OCI-LY1 (cell line): Measurements from ENCODE around the gene GLDC.

Source experiments
- H2AFZ ChIP-seq: fragments of 200-600 bp; sonication (generic), shearing (Covaris generic); 2 replicates; pipeline ENCODE4 v1.6.0; 2014; ENCODE audit warnings: antibody characterized with exemption, mild to moderate bottlenecking, low read length
- H3F3A ChIP-seq: fragments of 200-600 bp; sonication (generic), shearing (Covaris generic); 2 replicates; pipeline ENCODE4 v1.6.0; 2014; ENCODE audit warnings: mild to moderate bottlenecking, antibody characterized with exemption, low read length, moderate library complexity; ENCODE audit not compliant: insufficient read depth
- H3K27ac ChIP-seq: fragments of 200-600 bp; sonication (generic); 2 replicates; pipeline ENCODE4 v1.5.1; 2014; ENCODE audit warnings: low read length, mixed run types, mild to moderate bottlenecking, low read depth; ENCODE audit not compliant: poor library complexity, severe bottlenecking
- H3K27me3 ChIP-seq: fragments of 200-600 bp; sonication (generic); 2 replicates; pipeline ENCODE4 v1.6.0; 2014; ENCODE audit warnings: antibody characterized with exemption, mild to moderate bottlenecking, low read length, moderate library complexity; ENCODE audit not compliant: insufficient read depth
- H3K36me3 ChIP-seq: fragments of 200-600 bp; sonication (generic); 2 replicates; pipeline ENCODE4 v1.6.1; 2014; ENCODE audit warnings: mild to moderate bottlenecking, antibody characterized with exemption, low read length, moderate library complexity, mixed read lengths; ENCODE audit not compliant: insufficient read depth
- H3K4me1 ChIP-seq: fragments of 200-600 bp; sonication (generic); 2 replicates; pipeline ENCODE4 v1.5.1; 2014; ENCODE audit warnings: mild to moderate bottlenecking, low read length, moderate library complexity; ENCODE audit not compliant: insufficient read depth, severe bottlenecking
- H3K4me2 ChIP-seq: fragments of 200-600 bp; sonication (generic), shearing (Covaris generic); 2 replicates; pipeline ENCODE4 v1.6.1; 2014; ENCODE audit warnings: low read length
- H3K4me3 ChIP-seq: fragments of 200-600 bp; sonication (generic); 2 replicates; pipeline ENCODE4 v1.5.1; 2014; ENCODE audit warnings: low read length, low read depth, mild to moderate bottlenecking, mixed read lengths; ENCODE audit not compliant: poor library complexity, severe bottlenecking
- H3K79me2 ChIP-seq: fragments of 200-600 bp; shearing (Covaris generic); 2 replicates; pipeline ENCODE4 v1.6.1; 2016; ENCODE audit warnings: mixed run types, low read length, mixed read lengths; ENCODE audit not compliant: insufficient read depth
- H3K9ac ChIP-seq: fragments of 200-600 bp; sonication (generic), shearing (Covaris generic); 2 replicates; pipeline ENCODE4 v1.6.1; 2014; ENCODE audit warnings: mild to moderate bottlenecking, low read length, mixed read lengths
- H3K9me2 ChIP-seq: fragments of 200-600 bp; sonication (generic), shearing (Covaris generic); 2 replicates; pipeline ENCODE4 v1.6.1; 2014; ENCODE audit warnings: low read depth, mild to moderate bottlenecking, low read length, mixed read lengths
- H3K9me3 ChIP-seq: fragments of 200-600 bp; shearing (Covaris generic); 2 replicates; pipeline ENCODE4 v1.6.1; 2014; ENCODE audit warnings: low read length, mixed read lengths
- H4K20me1 ChIP-seq: fragments of 200-600 bp; sonication (generic), shearing (Covaris generic); 2 replicates; pipeline ENCODE4 v1.6.0; 2016; ENCODE audit warnings: mild to moderate bottlenecking, low read length; ENCODE audit not compliant: insufficient read depth
- EZH2 ChIP-seq: fragments of 200-600 bp; sonication (generic), shearing (Covaris generic); IDR thresholded peaks from 2 replicates; pipeline ENCODE4 v1.8.0; 2017; ENCODE audit warnings: borderline replicate concordance, mixed run types, mild to moderate bottlenecking, antibody characterized with exemption, low read length, moderate library complexity, mixed read lengths
- TF ChIP-seq, protein P1 (sequence below): fragments of 200-600 bp; sonication (generic), shearing (Covaris generic); IDR thresholded peaks from 2 replicates; pipeline ENCODE4 v1.5.1; 2017; ENCODE audit warnings: mild to moderate bottlenecking, antibody characterized with exemption, low read length, moderate library complexity, mixed read lengths

Gene GLDC

GRCh38 chr9:6677803-6678202 lies 32.3 kb upstream of the GLDC start:
- Histone ChIP-seq H3K9me2 (no peaks in the 10 kb centered on the region), H3K4me3 (no peak overlapping the region), H3K27ac (no peak overlapping the region), H4K20me1 (no peaks in the 10 kb centered on the region), H3F3A (no peaks in the 10 kb centered on the region), H3K27me3 (no peaks in the 10 kb centered on the region), H3K4me1 (peaks cover 16% of the 10 kb centered on the region), H3K4me2 (no peak overlapping the region), H3K36me3 (no peaks in the 10 kb centered on the region), H3K79me2 (no peaks in the 10 kb centered on the region), H3K9me3 (no peaks in the 10 kb centered on the region), H3K9ac (no peak overlapping the region), H2AFZ (no peak overlapping the region)
- TF ChIP-seq, protein P1, sequence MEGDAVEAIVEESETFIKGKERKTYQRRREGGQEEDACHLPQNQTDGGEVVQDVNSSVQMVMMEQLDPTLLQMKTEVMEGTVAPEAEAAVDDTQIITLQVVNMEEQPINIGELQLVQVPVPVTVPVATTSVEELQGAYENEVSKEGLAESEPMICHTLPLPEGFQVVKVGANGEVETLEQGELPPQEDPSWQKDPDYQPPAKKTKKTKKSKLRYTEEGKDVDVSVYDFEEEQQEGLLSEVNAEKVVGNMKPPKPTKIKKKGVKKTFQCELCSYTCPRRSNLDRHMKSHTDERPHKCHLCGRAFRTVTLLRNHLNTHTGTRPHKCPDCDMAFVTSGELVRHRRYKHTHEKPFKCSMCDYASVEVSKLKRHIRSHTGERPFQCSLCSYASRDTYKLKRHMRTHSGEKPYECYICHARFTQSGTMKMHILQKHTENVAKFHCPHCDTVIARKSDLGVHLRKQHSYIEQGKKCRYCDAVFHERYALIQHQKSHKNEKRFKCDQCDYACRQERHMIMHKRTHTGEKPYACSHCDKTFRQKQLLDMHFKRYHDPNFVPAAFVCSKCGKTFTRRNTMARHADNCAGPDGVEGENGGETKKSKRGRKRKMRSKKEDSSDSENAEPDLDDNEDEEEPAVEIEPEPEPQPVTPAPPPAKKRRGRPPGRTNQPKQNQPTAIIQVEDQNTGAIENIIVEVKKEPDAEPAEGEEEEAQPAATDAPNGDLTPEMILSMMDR: no peak
- TF ChIP-seq EZH2: no peak

DNA sequence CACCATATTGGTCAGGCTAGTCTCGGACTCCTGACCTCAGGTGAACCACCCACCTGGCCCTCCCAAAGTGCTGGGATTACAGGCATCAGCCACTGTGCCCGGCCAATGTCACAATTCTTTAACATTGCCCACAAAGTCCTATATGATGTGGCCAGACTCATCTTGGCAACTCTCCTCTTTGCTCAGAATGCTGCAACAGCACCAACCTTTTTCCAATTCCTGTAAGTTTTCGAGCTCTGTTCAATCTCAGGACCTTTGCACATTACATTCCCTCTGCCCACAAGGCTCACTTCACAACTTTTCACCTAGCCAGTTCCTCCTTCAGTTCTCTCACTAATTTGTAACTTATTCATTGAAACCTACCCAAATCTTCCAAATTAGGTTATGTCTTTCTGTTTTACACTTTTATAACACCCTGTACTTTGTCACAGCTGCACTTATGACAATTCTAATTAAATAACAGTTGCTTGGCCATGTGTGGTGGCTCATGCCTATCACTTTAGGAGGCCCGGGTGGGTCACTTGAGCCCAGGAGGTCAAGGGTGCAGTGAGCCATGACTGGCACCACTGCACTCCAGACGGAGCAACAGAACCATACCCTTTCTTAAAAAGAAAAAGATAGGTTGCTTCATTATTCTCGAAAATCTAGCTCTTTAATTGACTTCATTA lies 30.9 kb upstream of the GLDC start:
- Histone ChIP-seq H3K4me2 (no peak overlapping the region), H3K27ac (no peak overlapping the region), H4K20me1 (no peaks in the 10 kb centered on the region), H3K4me3 (no peak overlapping the region), H3K79me2 (no peaks in the 10 kb centered on the region), H3K4me1 (peaks cover 8% of the 10 kb centered on the region), H3K9me3 (no peaks in the 10 kb centered on the region), H3K9ac (no peak overlapping the region), H2AFZ (no peak overlapping the region), H3F3A (no peaks in the 10 kb centered on the region), H3K27me3 (no peaks in the 10 kb centered on the region), H3K36me3 (no peaks in the 10 kb centered on the region), H3K9me2 (no peaks in the 10 kb centered on the region)
- no peak for TF ChIP-seq EZH2
- TF ChIP-seq, protein P1: no peak

- Histone ChIP-seq H3K27ac (no peak overlapping the region), H3K9me2 (no peaks in the 10 kb centered on the region)
Observed at GRCh38 chr9:6675268-6675667, 29.7 kb upstream of the GLDC start.

More at GRCh38 chr9:6675268-6675667, 29.7 kb upstream of the GLDC start:
- peaks cover under 1% of the 10 kb centered on the region for H3K4me1 ChIP-seq
- no peak overlapping the region for H2AFZ ChIP-seq
- no peaks in the 10 kb centered on the region for H3K27me3 ChIP-seq
- H4K20me1 ChIP-seq: no peaks in the 10 kb centered on the region
- no peak overlapping the region for H3K4me2 ChIP-seq
- no peak overlapping the region for H3K4me3 ChIP-seq
- no peaks in the 10 kb centered on the region for H3K79me2 ChIP-seq
- H3K9me3 ChIP-seq: no peaks in the 10 kb centered on the region
- TF ChIP-seq EZH2: no peak
- TF ChIP-seq, protein P1: no peak
- no peak overlapping the region for H3K9ac ChIP-seq
- H3K36me3 ChIP-seq: no peaks in the 10 kb centered on the region
- no peaks in the 10 kb centered on the region for H3F3A ChIP-seq
